HG02970 (cell line): ENCODE measurements around the gene UIMC1.

Experiments used
- ATAC-seq: cut with Tn5 transposase; IDR thresholded peaks from one replicate; pipeline ENCODE4 v1.9.1; 2021; ENCODE audit warnings: mild to moderate bottlenecking, moderate library complexity, moderate number of reproducible peaks; ENCODE audit not compliant: unreplicated experiment, low FRiP score

UIMC1 gene

DNA sequence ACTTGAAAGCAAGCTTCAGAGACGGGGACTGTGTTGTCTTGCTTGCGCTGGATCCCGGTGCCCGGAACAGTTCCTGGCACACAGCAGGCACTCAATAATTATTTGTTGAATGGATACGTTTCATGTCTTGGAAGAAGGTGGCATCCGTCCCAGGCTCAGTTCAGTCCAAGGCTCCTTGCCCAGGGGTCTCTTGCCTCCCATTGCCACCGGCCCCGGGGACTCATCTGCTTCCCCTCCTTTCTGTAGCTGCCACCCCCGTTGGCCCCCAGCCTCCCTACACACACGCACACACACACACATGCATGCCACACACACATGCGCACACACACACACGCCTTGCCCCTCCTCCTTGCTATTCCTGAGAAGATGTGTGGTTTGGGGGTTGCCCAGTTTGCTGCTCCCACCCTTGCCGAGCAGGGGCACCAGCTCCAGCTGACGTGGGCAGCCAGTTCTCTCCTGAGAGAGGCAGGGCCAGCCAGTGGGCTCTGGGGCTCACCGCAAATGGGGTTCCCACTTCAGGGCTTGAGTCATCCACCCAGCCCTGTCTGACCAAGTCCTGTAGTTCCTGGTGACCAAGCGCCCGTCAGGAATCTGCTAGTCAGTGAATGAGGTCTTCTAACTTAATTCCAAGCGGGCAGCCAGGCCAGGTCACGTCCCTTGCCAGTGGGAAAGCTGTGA, 149.2 kb downstream of the UIMC1 start:
- no peak for ATAC-seq

DNA sequence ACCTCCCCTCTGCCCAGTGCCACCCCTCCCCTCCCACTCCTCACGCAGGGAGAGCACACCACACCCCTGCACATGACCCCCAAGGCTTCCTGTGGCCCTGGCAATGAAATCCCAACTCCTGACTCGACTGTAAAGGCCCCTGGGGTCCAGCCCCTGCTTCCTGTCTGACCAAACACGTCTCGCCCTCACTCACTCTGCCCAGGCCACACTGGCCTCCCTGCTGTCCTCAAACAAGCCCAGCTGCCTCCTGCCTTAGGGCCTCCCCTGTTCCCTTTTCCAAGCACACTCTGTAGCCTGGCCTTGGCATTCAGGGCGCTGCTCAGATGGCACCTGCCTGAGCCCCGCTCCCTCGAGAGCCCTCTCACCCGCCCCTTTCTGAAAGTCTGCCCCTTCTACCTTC, 149.8 kb downstream of the UIMC1 start:
- no peak for ATAC-seq

DNA sequence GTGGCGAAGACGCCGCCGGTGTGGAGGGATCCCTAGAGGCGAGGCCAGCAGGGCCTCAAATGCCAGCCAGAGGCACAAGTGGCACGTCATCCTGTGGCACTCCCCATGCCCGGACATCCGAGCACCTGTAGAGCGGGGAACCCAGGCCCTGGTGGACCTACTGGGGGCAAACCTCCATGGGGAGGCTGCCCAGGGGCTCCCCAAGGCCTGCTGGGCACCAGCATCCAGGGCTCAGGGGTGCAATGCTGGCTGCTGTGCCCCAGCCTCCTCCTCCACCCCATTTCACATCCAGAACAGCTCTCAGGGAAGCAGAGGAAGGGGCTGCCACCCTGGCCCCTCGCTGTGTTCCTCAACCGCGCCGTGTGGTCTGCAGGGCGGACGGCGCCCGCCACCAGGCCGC, 151.0 kb downstream of the UIMC1 start:
- no peak for ATAC-seq
